Neural cell (in vitro differentiated cells): ENCODE data around the gene GNG2.

Experiments
- EP300 ChIP-seq: fragments of 450-650 bp; conservative IDR thresholded peaks from 2 replicates; pipeline ENCODE4 v1.6.1; 2014; ENCODE audit warnings: antibody characterized with exemption, mild to moderate bottlenecking, moderate library complexity; ENCODE audit not compliant: poor library complexity, severe bottlenecking
- EZH2 ChIP-seq: fragments of 200-600, 300-800 bp; shearing (Covaris generic), sonication (generic); IDR thresholded peaks from 2 replicates; pipeline ENCODE4 v1.6.1; 2014; ENCODE audit warnings: antibody characterized with exemption, low read length, borderline replicate concordance, mild to moderate bottlenecking; ENCODE audit not compliant: insufficient read depth, poor library complexity, severe bottlenecking
- POLR2AphosphoS5 ChIP-seq: IDR thresholded peaks from 2 replicates; pipeline ENCODE4 v1.6.1; 2012
- SMC3 ChIP-seq: fragments of 450-650 bp; conservative IDR thresholded peaks from 2 replicates; pipeline ENCODE4 v1.6.1; 2014; ENCODE audit warnings: antibody characterized with exemption, mild to moderate bottlenecking, moderate library complexity; ENCODE audit not compliant: poor library complexity
- TF ChIP-seq, protein P1 (sequence below): fragments of 450-650 bp; IDR thresholded peaks from 2 replicates; pipeline ENCODE4 v1.5.1; 2014; ENCODE audit warnings: antibody characterized with exemption, mild to moderate bottlenecking, moderate library complexity; ENCODE audit not compliant: poor library complexity, severe bottlenecking
- TF ChIP-seq, protein P2 (sequence below): IDR thresholded peaks from 2 replicates; pipeline ENCODE4 v1.6.1; 2012; ENCODE audit warnings: borderline replicate concordance

DNA sequence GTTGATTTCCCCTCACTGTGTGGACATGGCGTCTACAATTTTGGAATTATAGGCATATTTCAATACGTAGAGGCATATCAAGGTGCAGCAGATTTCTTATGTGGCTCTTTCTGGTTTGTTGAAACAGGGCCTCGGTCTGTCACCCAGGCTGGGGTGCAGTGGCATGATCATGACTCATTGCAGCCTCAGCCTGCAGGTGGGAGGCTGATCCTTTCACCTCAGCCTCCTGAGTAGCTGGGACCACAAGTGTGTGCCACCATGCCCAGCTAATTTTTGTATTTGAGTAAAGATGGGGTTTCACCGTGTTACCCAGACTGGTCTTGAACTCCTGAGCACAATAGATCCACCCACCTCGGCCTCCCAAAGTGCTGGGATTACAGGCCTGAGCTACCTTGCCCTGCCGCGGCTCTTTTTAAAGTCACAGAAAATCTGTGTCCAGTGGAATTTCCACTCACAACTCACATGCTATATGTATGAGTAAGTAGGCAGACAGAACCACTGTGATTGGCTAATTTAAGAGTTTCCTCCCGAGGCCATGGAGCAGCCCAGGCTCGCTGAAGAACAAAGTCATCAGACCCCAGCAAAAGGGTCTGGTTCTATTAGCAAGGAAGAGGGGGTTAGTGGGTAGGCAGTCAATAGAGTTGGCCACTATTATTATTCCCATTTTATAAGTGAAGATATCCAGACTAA is 9.1 kb downstream of the GNG2 start:
- TF ChIP-seq, protein P1, sequence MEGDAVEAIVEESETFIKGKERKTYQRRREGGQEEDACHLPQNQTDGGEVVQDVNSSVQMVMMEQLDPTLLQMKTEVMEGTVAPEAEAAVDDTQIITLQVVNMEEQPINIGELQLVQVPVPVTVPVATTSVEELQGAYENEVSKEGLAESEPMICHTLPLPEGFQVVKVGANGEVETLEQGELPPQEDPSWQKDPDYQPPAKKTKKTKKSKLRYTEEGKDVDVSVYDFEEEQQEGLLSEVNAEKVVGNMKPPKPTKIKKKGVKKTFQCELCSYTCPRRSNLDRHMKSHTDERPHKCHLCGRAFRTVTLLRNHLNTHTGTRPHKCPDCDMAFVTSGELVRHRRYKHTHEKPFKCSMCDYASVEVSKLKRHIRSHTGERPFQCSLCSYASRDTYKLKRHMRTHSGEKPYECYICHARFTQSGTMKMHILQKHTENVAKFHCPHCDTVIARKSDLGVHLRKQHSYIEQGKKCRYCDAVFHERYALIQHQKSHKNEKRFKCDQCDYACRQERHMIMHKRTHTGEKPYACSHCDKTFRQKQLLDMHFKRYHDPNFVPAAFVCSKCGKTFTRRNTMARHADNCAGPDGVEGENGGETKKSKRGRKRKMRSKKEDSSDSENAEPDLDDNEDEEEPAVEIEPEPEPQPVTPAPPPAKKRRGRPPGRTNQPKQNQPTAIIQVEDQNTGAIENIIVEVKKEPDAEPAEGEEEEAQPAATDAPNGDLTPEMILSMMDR = no peak
- TF ChIP-seq, protein P2, sequence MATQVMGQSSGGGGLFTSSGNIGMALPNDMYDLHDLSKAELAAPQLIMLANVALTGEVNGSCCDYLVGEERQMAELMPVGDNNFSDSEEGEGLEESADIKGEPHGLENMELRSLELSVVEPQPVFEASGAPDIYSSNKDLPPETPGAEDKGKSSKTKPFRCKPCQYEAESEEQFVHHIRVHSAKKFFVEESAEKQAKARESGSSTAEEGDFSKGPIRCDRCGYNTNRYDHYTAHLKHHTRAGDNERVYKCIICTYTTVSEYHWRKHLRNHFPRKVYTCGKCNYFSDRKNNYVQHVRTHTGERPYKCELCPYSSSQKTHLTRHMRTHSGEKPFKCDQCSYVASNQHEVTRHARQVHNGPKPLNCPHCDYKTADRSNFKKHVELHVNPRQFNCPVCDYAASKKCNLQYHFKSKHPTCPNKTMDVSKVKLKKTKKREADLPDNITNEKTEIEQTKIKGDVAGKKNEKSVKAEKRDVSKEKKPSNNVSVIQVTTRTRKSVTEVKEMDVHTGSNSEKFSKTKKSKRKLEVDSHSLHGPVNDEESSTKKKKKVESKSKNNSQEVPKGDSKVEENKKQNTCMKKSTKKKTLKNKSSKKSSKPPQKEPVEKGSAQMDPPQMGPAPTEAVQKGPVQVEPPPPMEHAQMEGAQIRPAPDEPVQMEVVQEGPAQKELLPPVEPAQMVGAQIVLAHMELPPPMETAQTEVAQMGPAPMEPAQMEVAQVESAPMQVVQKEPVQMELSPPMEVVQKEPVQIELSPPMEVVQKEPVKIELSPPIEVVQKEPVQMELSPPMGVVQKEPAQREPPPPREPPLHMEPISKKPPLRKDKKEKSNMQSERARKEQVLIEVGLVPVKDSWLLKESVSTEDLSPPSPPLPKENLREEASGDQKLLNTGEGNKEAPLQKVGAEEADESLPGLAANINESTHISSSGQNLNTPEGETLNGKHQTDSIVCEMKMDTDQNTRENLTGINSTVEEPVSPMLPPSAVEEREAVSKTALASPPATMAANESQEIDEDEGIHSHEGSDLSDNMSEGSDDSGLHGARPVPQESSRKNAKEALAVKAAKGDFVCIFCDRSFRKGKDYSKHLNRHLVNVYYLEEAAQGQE = no peak
- TF ChIP-seq EP300 (no peak), EZH2 (no peak), POLR2AphosphoS5 (no peak), SMC3 (no peak)
